NCI-H510A treated with DMSO at 0.1 percent for 48 hours (cell line): ENCODE data around the gene LIMK2.

Experiments used
- DNase-seq: peaks from one replicate; lab custom pipeline; 2025; lab: John Stamatoyannopoulos, UW

LIMK2 gene

GRCh38 chr22:31272522-31273446 lies 60.7 kb downstream of the LIMK2 start:
- peak; percentile 50 for DNase-seq

GRCh38 chr22:31274017-31274416 lies 61.9 kb downstream of the LIMK2 start:
- no peak for DNase-seq

GRCh38 chr22:31275018-31275417 lies 62.9 kb downstream of the LIMK2 start:
- no peak for DNase-seq

- DNase-seq, result no peak
Observed at GRCh38 chr22:31275576-31275975, 63.5 kb downstream of the LIMK2 start.

DNA sequence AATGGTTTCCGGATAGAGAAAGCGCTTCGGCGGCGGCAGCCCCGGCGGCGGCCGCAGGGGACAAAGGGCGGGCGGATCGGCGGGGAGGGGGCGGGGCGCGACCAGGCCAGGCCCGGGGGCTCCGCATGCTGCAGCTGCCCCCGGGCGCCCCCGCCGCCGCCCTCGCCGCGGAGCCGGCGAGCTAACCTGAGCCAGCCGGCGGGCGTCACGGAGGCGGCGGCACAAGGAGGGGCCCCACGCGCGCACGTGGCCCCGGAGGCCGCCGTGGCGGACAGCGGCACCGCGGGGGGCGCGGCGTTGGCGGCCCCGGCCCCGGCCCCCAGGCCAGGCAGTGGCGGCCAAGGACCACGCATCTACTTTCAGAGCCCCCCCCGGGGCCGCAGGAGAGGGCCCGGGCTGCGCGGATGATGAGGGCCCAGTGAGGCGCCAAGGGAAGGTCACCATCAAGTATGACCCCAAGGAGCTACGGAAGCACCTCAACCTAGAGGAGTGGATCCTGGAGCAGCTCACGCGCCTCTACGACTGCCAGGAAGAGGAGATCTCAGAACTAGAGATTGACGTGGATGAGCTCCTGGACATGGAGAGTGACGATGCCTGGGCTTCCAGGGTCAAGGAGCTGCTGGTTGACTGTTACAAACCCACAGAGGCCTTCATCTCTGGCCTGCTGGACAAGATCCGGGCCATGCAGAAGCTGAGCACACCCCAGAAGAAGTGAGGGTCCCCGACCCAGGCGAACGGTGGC lies 64.5 kb downstream of the LIMK2 start:
- no peak for DNase-seq

GRCh38 chr22:31277741-31278140 lies 65.6 kb downstream of the LIMK2 start:
- no peak for DNase-seq

GRCh38 chr22:31278151-31278621 lies 66.1 kb downstream of the LIMK2 start:
- no peak for DNase-seq

DNA sequence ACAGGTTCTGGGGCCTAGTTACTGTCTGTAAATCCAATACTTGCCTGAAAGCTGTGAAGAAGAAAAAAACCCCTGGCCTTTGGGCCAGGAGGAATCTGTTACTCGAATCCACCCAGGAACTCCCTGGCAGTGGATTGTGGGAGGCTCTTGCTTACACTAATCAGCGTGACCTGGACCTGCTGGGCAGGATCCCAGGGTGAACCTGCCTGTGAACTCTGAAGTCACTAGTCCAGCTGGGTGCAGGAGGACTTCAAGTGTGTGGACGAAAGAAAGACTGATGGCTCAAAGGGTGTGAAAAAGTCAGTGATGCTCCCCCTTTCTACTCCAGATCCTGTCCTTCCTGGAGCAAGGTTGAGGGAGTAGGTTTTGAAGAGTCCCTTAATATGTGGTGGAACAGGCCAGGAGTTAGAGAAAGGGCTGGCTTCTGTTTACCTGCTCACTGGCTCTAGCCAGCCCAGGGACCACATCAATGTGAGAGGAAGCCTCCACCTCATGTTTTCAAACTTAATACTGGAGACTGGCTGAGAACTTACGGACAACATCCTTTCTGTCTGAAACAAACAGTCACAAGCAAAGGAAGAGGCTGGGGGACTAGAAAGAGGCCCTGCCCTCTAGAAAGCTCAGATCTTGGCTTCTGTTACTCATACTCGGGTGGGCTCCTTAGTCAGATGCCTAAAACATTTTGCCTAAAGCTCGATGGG lies 66.7 kb downstream of the LIMK2 start:
- DNase-seq, result no peak

DNA sequence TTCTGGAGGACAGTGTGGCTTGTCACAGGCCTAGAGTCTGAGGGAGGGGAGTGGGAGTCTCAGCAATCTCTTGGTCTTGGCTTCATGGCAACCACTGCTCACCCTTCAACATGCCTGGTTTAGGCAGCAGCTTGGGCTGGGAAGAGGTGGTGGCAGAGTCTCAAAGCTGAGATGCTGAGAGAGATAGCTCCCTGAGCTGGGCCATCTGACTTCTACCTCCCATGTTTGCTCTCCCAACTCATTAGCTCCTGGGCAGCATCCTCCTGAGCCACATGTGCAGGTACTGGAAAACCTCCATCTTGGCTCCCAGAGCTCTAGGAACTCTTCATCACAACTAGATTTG lies 67.2 kb downstream of the LIMK2 start:
- DNase-seq, result no peak

GRCh38 chr22:31279821-31280505 lies 67.9 kb downstream of the LIMK2 start:
- DNase-seq, result no peak

- no peak for DNase-seq
Observed at GRCh38 chr22:31281733-31282132, 69.6 kb downstream of the LIMK2 start.

DNA sequence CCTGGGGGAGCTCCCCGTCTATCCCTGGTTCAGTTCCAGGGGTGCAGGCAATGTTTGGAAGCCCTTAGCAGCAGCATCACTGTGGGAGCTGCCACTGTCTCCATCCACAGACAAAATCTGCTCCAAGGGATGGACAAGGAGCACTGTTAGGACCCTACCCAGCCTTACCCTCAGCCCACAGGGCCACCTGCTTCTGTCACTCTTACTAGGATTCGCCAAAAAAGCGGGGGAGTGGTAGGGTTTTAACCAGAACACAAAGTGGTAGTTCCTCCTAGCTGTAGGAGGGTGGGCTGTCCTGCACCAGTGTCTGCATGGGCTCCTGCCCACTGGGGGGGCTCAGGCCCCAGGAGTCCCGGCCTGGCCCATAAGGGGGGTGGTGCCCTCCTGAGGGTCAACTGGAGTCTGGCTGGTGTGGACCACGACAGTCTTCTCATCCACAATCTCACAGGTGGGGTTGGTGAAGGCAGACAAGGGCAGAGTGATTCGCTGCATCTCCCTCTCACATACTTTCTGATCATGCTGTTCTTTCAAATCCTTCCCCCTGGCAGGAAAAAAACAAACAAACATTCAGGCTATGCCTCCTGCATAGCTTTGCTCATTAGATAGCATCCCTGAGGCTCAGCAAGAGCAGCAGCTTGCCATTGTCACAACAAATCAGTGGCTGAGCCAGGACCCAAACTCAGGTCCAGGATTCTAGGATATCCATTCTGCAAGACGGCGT lies 70.8 kb downstream of the LIMK2 start:
- DNase-seq, result no peak

- DNase-seq, result no peak
Observed at GRCh38 chr22:31284281-31285155, 72.4 kb downstream of the LIMK2 start.

GRCh38 chr22:31286360-31287255 lies 74.5 kb downstream of the LIMK2 start:
- no peak for DNase-seq

DNA sequence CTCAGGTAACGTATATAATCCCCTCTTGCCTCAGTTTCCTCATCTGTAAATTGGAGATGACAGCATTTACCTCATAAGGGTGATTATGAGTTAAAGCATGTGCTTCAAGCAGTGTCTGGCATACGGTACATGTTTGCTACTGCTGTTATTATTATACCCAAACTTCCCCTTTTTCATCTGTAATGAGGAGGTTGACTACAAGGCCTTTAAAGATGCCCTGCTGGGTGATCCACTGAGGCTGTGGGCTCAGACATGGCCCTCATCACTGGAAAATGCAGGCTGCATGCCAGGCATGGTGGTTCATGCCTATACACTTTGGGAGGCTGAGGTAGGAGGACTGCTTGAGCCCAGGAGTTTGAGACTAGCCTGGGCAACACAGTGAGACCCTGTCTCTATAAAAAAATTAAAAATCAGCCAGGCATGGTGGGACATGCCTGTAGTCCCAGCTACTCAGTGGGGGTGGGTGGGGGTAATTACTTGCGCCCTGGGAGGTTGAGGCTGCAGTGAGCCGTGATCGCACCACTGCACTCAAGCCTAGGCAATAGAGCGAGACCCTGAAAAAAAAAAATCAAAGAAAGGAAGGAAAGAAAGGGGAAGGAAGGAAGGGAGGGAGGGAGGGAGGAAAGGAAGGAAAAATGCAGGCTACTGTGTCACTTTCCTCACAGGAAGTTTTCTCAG lies 75.9 kb downstream of the LIMK2 start:
- DNase-seq, result no peak

DNA sequence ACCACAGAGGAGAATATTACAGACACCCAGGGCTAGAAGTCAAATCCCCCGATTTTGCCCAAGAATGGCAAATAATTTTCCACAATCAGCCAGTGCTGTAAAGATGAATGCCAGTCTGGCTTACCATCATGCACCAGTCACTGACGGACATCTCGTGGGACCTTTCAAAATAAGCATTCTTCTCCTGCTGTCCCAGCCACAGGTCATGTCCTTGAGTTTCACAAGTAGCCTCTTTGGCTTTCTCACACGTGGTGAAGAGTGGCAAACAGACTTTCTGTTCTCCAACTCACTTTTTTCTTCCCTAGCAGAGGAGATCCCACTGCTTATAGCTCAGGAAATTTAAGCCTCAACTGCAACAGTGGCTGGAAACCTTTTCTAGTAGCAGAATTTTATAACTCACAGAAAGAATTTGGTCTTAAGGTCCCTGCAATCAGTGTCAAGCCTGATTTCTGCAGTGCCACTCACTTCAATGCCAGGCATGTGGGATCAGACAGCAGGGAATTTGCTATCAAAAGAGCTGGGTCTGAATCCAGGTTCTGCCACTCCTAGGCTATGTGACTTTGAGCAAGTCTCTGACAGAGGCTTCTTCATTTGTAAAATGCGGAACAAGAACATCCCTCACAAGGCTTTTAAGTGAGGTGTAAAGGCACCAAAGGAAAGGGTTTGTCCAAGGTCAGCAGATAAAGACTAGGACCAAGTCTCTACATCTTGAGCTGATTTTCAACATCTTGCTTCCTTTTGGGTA lies 76.6 kb downstream of the LIMK2 start:
- DNase-seq, result no peak

DNA sequence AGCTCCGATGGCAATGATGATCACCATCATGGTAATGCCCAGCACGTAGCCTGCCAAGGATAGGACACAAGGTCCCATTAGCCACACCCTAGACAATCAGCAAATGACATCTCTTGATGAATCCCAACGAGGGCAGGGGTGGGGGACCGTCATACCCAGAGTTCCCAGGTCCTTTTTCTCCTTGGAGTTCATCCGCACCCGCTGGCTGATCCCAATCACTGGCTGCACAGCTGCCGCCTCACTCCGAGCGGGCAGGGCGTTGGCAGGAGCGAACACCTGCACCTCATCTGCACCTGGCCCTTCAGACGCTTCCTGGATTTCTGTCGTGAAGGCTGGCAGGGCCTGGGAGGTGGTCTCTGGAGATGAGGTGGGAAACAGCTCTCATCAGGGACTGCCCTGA lies 77.2 kb downstream of the LIMK2 start:
- peak; percentile 82 for DNase-seq
